Subcutaneous adipose tissue (tissue), 4 donors: ENCODE measurements around the gene HSF5. TPM values are rescaled to one million over a fixed set of nuclear protein-coding genes. Genes with fewer than 3 reads are reported as not detected.

Experiments used
- CTCF ChIP-seq: fragments of 450-650 bp; IDR thresholded peaks from one replicate; pipeline ENCODE4 v1.5.1; 2016; ENCODE audit warnings: low read depth, mild to moderate bottlenecking, control low read depth, antibody characterized with exemption, moderate library complexity
- total RNA-seq, 4 donors: library from RNA; depleted of rRNA; stranded (reverse); fragments of >200 nt; gene quantifications; one replicate each; pipeline ENCODE4 v1.1.0, GENCODE V29; 2016

The HSF5 gene
- total RNA-seq, 4 donors from 2014 or later: not detected

- no peak for TF ChIP-seq CTCF
These were observed 42.1 kb downstream of the HSF5 start for GRCh38 chr17:58446086-58446485.

GRCh38 chr17:58436805-58437239 lies 51.4 kb downstream of the HSF5 start:
- TF ChIP-seq CTCF: no peak

GRCh38 chr17:58436245-58436644 lies 52.0 kb downstream of the HSF5 start:
- no peak for TF ChIP-seq CTCF

GRCh38 chr17:58432806-58433573 lies 55.2 kb downstream of the HSF5 start:
- TF ChIP-seq CTCF: no peak

DNA sequence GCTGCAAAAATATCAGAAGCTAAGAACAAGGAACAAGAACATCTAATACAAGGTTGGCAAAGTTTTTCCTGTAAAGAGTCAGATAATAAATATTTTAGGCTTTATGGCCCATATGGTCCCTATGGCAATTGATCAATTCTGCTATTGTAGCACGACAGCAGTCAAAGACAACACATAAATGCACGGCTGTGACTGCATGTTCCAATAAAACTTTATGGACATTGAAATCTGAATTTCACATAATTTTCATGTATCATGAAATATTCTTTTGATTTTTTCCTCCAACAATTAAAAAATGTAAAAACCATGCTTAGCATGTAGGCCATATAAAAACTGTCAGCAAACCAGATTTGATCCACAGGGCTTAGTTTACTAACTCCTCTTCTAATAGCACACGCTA lies 60.4 kb downstream of the HSF5 start:
- TF ChIP-seq CTCF: no peak

- TF ChIP-seq CTCF: no peak
These were observed 66.5 kb downstream of the HSF5 start for GRCh38 chr17:58421711-58422110.

DNA sequence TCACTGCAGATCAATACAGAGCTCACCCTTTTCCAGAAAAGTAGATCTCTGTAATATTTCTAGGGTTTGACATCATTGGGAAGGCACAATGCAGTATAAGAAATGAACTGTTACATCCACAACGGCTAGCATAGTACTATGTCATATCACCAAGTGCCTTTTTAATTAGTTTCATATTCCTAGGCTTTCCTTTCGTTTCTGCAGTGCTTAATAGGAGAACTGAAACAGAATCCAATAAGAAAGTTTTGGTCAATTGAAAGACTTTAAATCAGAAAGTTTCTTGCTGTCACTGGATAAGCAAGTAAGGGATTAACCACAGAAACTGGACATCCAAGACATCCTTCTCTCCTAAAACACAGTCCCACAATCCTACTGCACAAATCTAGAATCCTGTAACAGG lies 67.4 kb downstream of the HSF5 start:
- TF ChIP-seq CTCF: no peak
